ENCODE measurements around the gene RALGAPA2.

DNA sequence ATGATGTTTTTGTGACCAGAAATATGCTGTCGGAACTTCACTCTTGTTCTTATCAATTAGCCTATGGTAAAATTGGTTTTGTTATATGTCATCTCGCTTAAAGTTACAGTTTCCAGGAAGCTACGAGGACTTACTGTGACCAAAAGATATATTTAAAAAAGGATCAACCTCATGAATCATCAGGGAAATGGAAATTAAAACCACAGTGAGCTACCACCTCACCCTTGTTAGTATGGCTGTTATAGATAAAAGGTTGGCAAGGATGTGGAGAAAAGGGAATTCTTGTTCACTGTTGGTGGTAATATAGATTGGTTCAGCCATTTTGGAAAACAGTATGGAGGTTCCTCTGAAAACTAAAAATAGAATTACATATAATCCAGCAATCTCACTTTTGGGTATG is 358.9 kb downstream of the RALGAPA2 start:
- TF ChIP-seq, protein P1, sequence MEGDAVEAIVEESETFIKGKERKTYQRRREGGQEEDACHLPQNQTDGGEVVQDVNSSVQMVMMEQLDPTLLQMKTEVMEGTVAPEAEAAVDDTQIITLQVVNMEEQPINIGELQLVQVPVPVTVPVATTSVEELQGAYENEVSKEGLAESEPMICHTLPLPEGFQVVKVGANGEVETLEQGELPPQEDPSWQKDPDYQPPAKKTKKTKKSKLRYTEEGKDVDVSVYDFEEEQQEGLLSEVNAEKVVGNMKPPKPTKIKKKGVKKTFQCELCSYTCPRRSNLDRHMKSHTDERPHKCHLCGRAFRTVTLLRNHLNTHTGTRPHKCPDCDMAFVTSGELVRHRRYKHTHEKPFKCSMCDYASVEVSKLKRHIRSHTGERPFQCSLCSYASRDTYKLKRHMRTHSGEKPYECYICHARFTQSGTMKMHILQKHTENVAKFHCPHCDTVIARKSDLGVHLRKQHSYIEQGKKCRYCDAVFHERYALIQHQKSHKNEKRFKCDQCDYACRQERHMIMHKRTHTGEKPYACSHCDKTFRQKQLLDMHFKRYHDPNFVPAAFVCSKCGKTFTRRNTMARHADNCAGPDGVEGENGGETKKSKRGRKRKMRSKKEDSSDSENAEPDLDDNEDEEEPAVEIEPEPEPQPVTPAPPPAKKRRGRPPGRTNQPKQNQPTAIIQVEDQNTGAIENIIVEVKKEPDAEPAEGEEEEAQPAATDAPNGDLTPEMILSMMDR (IDR thresholded peaks at IDR 0.05; ENCODE audit: insufficient read depth, low read length, poor library complexity, severe bottlenecking), result no peak
- TF ChIP-seq EZH2phosphoT487 (conservative IDR thresholded peaks at IDR 0.05; ENCODE audit: low read length), result no peak
